K562 (cell line): Measurements from ENCODE around the gene ZSCAN29. TPM values are rescaled to one million over a fixed set of nuclear protein-coding genes. Genes with fewer than 3 reads are reported as not detected.

Experiments used
- L3MBTL2 ChIP-seq: fragments of 450-650 bp; IDR thresholded peaks from 2 replicates; pipeline ENCODE4 v1.6.1; 2016; ENCODE audit warnings: mild to moderate bottlenecking, moderate library complexity
- MCM3 ChIP-seq: fragments of 450-650 bp; IDR thresholded peaks from 2 replicates; pipeline ENCODE4 v1.6.1; 2016
- NCOA6 ChIP-seq: fragments of 450-650 bp; IDR thresholded peaks from 2 replicates; pipeline ENCODE4 v1.6.1; 2017; ENCODE audit warnings: mild to moderate bottlenecking
- RB1 ChIP-seq: fragments of 450-650 bp; IDR thresholded peaks from 2 replicates; pipeline ENCODE4 v1.6.1; 2017; ENCODE audit warnings: low read depth, mild to moderate bottlenecking
- SAP30 ChIP-seq: fragments of 200-600 bp; sonication (generic); IDR thresholded peaks from 2 replicates; pipeline ENCODE4 v1.6.1; 2012; ENCODE audit warnings: borderline replicate concordance, low read depth, mild to moderate bottlenecking, moderate library complexity, low read length, control low read depth, inconsistent platforms; ENCODE audit not compliant: insufficient read depth, poor library complexity, severe bottlenecking
- SUPT5H ChIP-seq: fragments of 450-650 bp; IDR thresholded peaks from 2 replicates; pipeline ENCODE4 v1.6.1; 2016
- TCF3 ChIP-seq: sonication (generic); formaldehyde crosslinking; IDR thresholded peaks from 2 replicates; pipeline ENCODE4 v1.4.0; 2020; ENCODE audit warnings: mild to moderate bottlenecking, missing genetic modification reagents
- YY1 ChIP-seq, 3 experiments: IDR thresholded peaks; 2 replicates each; pipeline ENCODE4 v1.6.1; 2011; ENCODE audit warnings: low read length in 2 of 3, mild to moderate bottlenecking in 2 of 3, moderate library complexity in 2 of 3, borderline replicate concordance in 1 of 3, control low read depth in 1 of 3, low read depth in 1 of 3; ENCODE audit not compliant: insufficient read depth in 3 of 3, insufficient replicate concordance in 2 of 3, control insufficient read depth in 1 of 3, insufficient read length in 1 of 3; ENCODE audit errors: extremely low read depth in 1 of 3
- ZMIZ1 ChIP-seq, 2 experiments: fragments of 150-350 bp in 1 of 2; IDR thresholded peaks; 2 replicates each; pipeline ENCODE4 v1.6.1; 2012 to 2016; ENCODE audit warnings: low read depth in 2 of 2, low read length in 2 of 2, mild to moderate bottlenecking in 1 of 2, moderate library complexity in 1 of 2
- polyA plus RNA-seq, 8 experiments: library from polyadenylated mRNA; depleted of rRNA in 4 of 8; stranded (reverse) in 5 of 8; unstranded in 3 of 8; fragments of >200 nt; fragmentation: Nextera tagmentation in 2 of 8; fragmentation: Illumina TruSeq in 1 of 8; extraction: Ambion mirVana in 2 of 8; extraction: Trizol in 1 of 8; gene quantifications; 2 replicates each; pipeline versions ENCODE4 v1.2.1 to v1.2.3, GENCODE V29; 2011 to 2014; ENCODE audit warnings: inconsistent platforms in 1 of 8, missing spikeins in 1 of 8
- total RNA-seq, 7 experiments: library from RNA; depleted of rRNA in 6 of 7; stranded (reverse); fragments of >200 nt in 6 of 7; fragmentation: Illumina TruSeq in 2 of 7; extraction: Trizol in 2 of 7; gene quantifications; 2 replicates each; pipeline versions ENCODE4 v1.2.1 to v1.2.3, GENCODE V29; 2011 to 2021; ENCODE audit warnings: low replicate concordance in 1 of 7
- TF ChIP-seq, protein P1 (sequence below): fragments of 200-800 bp; sonication (Bioruptor generic); IDR thresholded peaks from 2 replicates; pipeline ENCODE4 v1.6.1; 2017; ENCODE audit warnings: missing genetic modification characterization, missing compliant biosample characterization
- TF ChIP-seq, protein P2 (sequence below), 2 experiments: fragments of 450-650 bp; formaldehyde crosslinking in 1 of 2; IDR thresholded peaks; 2 replicates each; pipeline versions ENCODE4 v1.4.0 to v1.6.1; 2014 to 2020; ENCODE audit warnings: mild to moderate bottlenecking in 2 of 2, borderline replicate concordance in 1 of 2, low read depth in 1 of 2

Gene ZSCAN29
- total and polyA plus RNA-seq, 9 of the 15 experiments (the other 6 are each of a cell fraction or from before 2014, with no cell fraction given), result 2.5 to 28.6 (median 19.7) TPM

- no peak for TF ChIP-seq ZMIZ1 (IDR thresholded peaks at IDR 0.05; ENCODE audit: low read depth in 2 of 2, low read length in 2 of 2)
- TF ChIP-seq RB1, result peak; percentile 5; the same call in 1 of the 2 replicates
- TF ChIP-seq, protein P1, sequence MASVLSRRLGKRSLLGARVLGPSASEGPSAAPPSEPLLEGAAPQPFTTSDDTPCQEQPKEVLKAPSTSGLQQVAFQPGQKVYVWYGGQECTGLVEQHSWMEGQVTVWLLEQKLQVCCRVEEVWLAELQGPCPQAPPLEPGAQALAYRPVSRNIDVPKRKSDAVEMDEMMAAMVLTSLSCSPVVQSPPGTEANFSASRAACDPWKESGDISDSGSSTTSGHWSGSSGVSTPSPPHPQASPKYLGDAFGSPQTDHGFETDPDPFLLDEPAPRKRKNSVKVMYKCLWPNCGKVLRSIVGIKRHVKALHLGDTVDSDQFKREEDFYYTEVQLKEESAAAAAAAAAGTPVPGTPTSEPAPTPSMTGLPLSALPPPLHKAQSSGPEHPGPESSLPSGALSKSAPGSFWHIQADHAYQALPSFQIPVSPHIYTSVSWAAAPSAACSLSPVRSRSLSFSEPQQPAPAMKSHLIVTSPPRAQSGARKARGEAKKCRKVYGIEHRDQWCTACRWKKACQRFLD, result 0 out of 2 replicates have a peak, but pooled peaks have one; percentile 51
- no peak for TF ChIP-seq TCF3
- TF ChIP-seq YY1 (IDR thresholded peaks at IDR 0.05; ENCODE audit: borderline replicate concordance in 1 of 3, control insufficient read depth in 1 of 3, extremely low read depth in 1 of 3, insufficient read depth in 3 of 3, insufficient read length in 1 of 3, insufficient replicate concordance in 2 of 3, low read depth in 1 of 3, low read length in 2 of 3), result peak in 2 of 3 experiments; percentile 6
- TF ChIP-seq NCOA6, result 0 out of 2 replicates have a peak, but pooled peaks have one; percentile 13
- TF ChIP-seq, protein P2, sequence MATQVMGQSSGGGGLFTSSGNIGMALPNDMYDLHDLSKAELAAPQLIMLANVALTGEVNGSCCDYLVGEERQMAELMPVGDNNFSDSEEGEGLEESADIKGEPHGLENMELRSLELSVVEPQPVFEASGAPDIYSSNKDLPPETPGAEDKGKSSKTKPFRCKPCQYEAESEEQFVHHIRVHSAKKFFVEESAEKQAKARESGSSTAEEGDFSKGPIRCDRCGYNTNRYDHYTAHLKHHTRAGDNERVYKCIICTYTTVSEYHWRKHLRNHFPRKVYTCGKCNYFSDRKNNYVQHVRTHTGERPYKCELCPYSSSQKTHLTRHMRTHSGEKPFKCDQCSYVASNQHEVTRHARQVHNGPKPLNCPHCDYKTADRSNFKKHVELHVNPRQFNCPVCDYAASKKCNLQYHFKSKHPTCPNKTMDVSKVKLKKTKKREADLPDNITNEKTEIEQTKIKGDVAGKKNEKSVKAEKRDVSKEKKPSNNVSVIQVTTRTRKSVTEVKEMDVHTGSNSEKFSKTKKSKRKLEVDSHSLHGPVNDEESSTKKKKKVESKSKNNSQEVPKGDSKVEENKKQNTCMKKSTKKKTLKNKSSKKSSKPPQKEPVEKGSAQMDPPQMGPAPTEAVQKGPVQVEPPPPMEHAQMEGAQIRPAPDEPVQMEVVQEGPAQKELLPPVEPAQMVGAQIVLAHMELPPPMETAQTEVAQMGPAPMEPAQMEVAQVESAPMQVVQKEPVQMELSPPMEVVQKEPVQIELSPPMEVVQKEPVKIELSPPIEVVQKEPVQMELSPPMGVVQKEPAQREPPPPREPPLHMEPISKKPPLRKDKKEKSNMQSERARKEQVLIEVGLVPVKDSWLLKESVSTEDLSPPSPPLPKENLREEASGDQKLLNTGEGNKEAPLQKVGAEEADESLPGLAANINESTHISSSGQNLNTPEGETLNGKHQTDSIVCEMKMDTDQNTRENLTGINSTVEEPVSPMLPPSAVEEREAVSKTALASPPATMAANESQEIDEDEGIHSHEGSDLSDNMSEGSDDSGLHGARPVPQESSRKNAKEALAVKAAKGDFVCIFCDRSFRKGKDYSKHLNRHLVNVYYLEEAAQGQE (IDR thresholded peaks at IDR 0.05; ENCODE audit: borderline replicate concordance), result peak; percentile 89
- TF ChIP-seq, protein P2 (CRISPR knock-in tag; IDR thresholded peaks at IDR 0.05; ENCODE audit: low read depth), result no peak
- peak; percentile 54 for TF ChIP-seq SAP30
- TF ChIP-seq L3MBTL2, result peak; percentile 10
- TF ChIP-seq MCM3, result no peak
- no peak for TF ChIP-seq SUPT5H
These were observed 401 bp downstream of the ZSCAN29 start (continued) for GRCh38 chr15:43370310-43370974.
